SK-N-SH treated with all-trans-retinoic acid at 6 μM for 48 hours (cell line): Measurements from ENCODE around the gene ASAP2.
A peak's percentile ranks its signal among the peaks of the same experiment; 100 is the strongest.

ENCODE experiments used
- ATAC-seq: fragments of 200-7000 bp; cut with Tn5 transposase; 3 replicates; pipeline ENCODE4 v1.9.1; 2020; ENCODE audit warnings: mild to moderate bottlenecking, moderate library complexity
- ARNTL ChIP-seq: fragments of 450-650 bp; formaldehyde crosslinking; IDR thresholded peaks from 2 replicates; pipeline ENCODE4 v1.5.0; 2020; ENCODE audit warnings: low read depth, mild to moderate bottlenecking, moderate library complexity, borderline replicate concordance
- BACH2 ChIP-seq: fragments of 250-450 bp; sonication (Bioruptor Pico); IDR thresholded peaks from 2 replicates; pipeline ENCODE4 v1.9.0; 2021; ENCODE audit warnings: mild to moderate bottlenecking, borderline replicate concordance
- CSDC2 ChIP-seq: fragments of 250-450 bp; sonication (Bioruptor Pico); IDR thresholded peaks from 2 replicates; pipeline ENCODE4 v1.5.0; 2020; ENCODE audit warnings: mild to moderate bottlenecking, moderate library complexity
- ESRRG ChIP-seq: fragments of 250-450 bp; sonication (Bioruptor Pico); IDR thresholded peaks from 2 replicates; pipeline ENCODE4 v1.6.1; 2021; ENCODE audit warnings: mild to moderate bottlenecking
- GLIS3 ChIP-seq: fragments of 250-450 bp; sonication (Bioruptor Pico); IDR thresholded peaks from 2 replicates; pipeline ENCODE4 v1.5.0; 2020; ENCODE audit warnings: mild to moderate bottlenecking, moderate library complexity
- OSR1 ChIP-seq: fragments of 250-450 bp; sonication (Bioruptor Pico); IDR thresholded peaks from 2 replicates; pipeline ENCODE4 v1.8.0; 2022; ENCODE audit warnings: moderate library complexity, mild to moderate bottlenecking, inconsistent platforms
- PPARA ChIP-seq: fragments of 250-450 bp; sonication (Bioruptor Pico); IDR thresholded peaks from 2 replicates; pipeline ENCODE4 v1.5.0; 2020; ENCODE audit warnings: mild to moderate bottlenecking, borderline replicate concordance
- TCF4 ChIP-seq: fragments of 250-450 bp; sonication (Bioruptor Pico); IDR thresholded peaks from 2 replicates; pipeline ENCODE4 v1.8.0; 2021; ENCODE audit warnings: mild to moderate bottlenecking, moderate library complexity, borderline replicate concordance
- TOX ChIP-seq: fragments of 250-450 bp; sonication (Bioruptor Pico); IDR thresholded peaks from 2 replicates; pipeline ENCODE4 v1.8.0; 2021; ENCODE audit warnings: mild to moderate bottlenecking, moderate library complexity, borderline replicate concordance
- ZC3H10 ChIP-seq: fragments of 250-450 bp; sonication (Bioruptor Pico); IDR thresholded peaks from 2 replicates; pipeline ENCODE4 v1.5.1; 2021; ENCODE audit warnings: mild to moderate bottlenecking, moderate library complexity
- ZFP30 ChIP-seq: fragments of 450-650 bp; formaldehyde crosslinking; IDR thresholded peaks from 2 replicates; pipeline ENCODE4 v1.5.0; 2022; ENCODE audit warnings: mild to moderate bottlenecking, moderate library complexity
- ZNF565 ChIP-seq: fragments of 450-650 bp; formaldehyde crosslinking; conservative IDR thresholded peaks from 2 replicates; pipeline ENCODE4 v1.5.0; 2020; ENCODE audit warnings: low read depth, mild to moderate bottlenecking, moderate library complexity
- ZNF8 ChIP-seq: fragments of 450-650 bp; formaldehyde crosslinking; IDR thresholded peaks from 2 replicates; pipeline ENCODE4 v1.5.0; 2020; ENCODE audit warnings: mild to moderate bottlenecking, moderate library complexity
- TF ChIP-seq, protein P1 (sequence below): fragments of 250-450 bp; sonication (Bioruptor Pico); IDR thresholded peaks from 2 replicates; pipeline ENCODE4 v1.5.0; 2020; ENCODE audit warnings: mild to moderate bottlenecking, moderate library complexity
- TF ChIP-seq, protein P2 (sequence below): fragments of 250-450 bp; sonication (Bioruptor Pico); IDR thresholded peaks from 2 replicates; pipeline ENCODE4 v1.5.1; 2021; ENCODE audit warnings: mild to moderate bottlenecking, moderate library complexity
- TF ChIP-seq, protein P3 (sequence below): fragments of 250-450 bp; sonication (Bioruptor Pico); IDR thresholded peaks from 2 replicates; pipeline ENCODE4 v1.8.0; 2020; ENCODE audit warnings: mild to moderate bottlenecking, moderate library complexity, borderline replicate concordance

Gene ASAP2

DNA sequence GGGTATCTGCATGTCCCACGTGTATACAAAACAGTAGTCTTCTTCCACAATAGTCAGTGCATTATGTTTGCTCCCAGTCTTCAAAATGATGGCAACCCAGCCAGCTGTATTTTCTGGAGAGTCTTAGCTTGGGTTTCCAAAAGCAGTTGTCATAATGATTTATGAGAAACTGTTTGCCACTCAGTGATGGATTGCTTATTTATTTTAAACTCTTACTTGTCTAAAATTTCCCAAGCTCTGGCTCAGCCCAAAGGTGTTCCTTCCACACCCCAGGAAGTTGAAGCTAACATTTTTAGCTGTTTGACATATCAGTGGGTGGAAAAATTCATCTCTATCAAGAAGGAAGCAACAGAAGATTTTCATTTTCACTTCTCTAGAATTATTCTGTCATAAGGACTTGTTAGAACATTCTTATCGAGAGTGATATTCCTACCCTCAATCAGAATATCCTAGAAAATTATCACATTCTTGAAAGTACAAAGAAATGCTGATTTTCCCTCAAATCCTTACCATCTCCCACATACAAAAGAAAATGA, 78.8 kb downstream of the ASAP2 start (continued):
- TF ChIP-seq, protein P1, sequence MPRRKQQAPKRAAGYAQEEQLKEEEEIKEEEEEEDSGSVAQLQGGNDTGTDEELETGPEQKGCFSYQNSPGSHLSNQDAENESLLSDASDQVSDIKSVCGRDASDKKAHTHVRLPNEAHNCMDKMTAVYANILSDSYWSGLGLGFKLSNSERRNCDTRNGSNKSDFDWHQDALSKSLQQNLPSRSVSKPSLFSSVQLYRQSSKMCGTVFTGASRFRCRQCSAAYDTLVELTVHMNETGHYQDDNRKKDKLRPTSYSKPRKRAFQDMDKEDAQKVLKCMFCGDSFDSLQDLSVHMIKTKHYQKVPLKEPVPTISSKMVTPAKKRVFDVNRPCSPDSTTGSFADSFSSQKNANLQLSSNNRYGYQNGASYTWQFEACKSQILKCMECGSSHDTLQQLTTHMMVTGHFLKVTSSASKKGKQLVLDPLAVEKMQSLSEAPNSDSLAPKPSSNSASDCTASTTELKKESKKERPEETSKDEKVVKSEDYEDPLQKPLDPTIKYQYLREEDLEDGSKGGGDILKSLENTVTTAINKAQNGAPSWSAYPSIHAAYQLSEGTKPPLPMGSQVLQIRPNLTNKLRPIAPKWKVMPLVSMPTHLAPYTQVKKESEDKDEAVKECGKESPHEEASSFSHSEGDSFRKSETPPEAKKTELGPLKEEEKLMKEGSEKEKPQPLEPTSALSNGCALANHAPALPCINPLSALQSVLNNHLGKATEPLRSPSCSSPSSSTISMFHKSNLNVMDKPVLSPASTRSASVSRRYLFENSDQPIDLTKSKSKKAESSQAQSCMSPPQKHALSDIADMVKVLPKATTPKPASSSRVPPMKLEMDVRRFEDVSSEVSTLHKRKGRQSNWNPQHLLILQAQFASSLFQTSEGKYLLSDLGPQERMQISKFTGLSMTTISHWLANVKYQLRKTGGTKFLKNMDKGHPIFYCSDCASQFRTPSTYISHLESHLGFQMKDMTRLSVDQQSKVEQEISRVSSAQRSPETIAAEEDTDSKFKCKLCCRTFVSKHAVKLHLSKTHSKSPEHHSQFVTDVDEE (CRISPR knock-in tag): no peak
- TF ChIP-seq, protein P2, sequence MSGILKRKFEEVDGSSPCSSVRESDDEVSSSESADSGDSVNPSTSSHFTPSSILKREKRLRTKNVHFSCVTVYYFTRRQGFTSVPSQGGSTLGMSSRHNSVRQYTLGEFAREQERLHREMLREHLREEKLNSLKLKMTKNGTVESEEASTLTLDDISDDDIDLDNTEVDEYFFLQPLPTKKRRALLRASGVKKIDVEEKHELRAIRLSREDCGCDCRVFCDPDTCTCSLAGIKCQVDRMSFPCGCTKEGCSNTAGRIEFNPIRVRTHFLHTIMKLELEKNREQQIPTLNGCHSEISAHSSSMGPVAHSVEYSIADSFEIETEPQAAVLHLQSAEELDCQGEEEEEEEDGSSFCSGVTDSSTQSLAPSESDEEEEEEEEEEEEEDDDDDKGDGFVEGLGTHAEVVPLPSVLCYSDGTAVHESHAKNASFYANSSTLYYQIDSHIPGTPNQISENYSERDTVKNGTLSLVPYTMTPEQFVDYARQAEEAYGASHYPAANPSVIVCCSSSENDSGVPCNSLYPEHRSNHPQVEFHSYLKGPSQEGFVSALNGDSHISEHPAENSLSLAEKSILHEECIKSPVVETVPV (CRISPR knock-in tag): no peak
- TF ChIP-seq OSR1 (CRISPR knock-in tag) (no peak), BACH2 (CRISPR knock-in tag) (no peak), PPARA (no peak)

DNA sequence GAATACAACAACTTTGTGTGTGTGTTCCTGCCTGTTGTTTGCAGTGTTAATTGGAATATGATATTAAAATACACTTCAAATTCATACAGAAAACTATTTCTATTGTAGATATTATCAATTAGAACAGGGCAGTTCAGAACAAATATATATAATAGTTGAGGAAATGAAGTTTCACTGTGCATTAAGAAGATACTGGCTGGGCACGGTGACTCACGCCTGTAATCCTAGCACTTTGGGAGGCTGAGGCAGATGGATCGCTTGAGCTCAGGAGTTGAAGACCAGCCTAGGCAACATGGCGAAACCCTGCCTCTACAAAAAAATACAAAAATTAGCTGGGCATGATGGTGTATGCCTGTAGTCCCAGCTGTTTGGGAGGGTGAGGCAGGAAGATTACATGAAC, 79.3 kb downstream of the ASAP2 start:
- ATAC-seq: no peak
- TF ChIP-seq ESRRG (CRISPR knock-in tag) (no peak), ZC3H10 (CRISPR knock-in tag) (no peak), ZNF8 (CRISPR knock-in tag) (no peak)

DNA sequence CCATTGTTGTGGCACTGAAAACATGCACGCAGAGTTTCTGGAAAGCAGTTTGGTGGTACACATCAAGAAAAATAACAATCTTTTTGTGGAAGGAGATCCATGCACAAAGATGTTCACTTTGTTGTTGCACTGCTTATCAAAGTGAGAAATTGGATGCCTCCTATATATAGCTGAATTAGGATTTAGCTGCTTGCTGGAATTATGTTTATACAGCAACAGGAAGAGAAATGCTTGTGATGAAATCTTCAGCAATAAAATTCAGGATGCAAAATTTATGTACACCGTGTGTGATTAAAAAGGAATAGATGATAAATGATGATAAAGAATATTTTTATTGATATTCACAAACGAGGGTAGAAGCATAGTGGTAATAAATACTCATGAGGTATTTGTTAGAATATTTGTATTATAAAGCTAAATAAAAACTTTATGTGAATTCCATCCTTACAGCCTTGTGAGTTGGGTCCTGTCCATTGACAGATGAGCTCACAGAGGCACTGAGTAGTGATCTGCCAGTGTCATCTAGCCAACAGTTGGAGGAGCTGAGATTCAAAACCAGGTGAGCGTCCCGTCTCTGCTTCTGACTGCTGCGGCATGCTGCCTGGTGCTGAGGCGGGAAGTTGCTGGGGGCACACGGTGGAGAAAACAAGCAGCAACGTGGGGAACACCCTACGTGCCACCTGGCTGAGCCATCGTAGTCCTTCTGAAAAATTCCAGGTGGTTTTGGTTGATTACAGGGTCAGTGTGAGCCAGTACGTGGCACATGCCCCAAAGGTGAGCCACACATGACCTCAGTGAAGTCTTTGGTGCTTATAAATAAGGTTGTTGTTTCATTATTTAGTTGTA, 80.2 kb downstream of the ASAP2 start:
- ATAC-seq: peak; percentile 1; the same call in 1 of the 3 replicates
- TF ChIP-seq ZFP30 (CRISPR knock-in tag) (no peak), ZNF8 (CRISPR knock-in tag) (no peak), TOX (CRISPR knock-in tag) (no peak), ARNTL (CRISPR knock-in tag) (no peak), PPARA (no peak)
- TF ChIP-seq, protein P1 (CRISPR knock-in tag): no peak
- TF ChIP-seq, protein P3, sequence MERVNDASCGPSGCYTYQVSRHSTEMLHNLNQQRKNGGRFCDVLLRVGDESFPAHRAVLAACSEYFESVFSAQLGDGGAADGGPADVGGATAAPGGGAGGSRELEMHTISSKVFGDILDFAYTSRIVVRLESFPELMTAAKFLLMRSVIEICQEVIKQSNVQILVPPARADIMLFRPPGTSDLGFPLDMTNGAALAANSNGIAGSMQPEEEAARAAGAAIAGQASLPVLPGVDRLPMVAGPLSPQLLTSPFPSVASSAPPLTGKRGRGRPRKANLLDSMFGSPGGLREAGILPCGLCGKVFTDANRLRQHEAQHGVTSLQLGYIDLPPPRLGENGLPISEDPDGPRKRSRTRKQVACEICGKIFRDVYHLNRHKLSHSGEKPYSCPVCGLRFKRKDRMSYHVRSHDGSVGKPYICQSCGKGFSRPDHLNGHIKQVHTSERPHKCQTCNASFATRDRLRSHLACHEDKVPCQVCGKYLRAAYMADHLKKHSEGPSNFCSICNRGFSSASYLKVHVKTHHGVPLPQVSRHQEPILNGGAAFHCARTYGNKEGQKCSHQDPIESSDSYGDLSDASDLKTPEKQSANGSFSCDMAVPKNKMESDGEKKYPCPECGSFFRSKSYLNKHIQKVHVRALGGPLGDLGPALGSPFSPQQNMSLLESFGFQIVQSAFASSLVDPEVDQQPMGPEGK (CRISPR knock-in tag): no peak

DNA sequence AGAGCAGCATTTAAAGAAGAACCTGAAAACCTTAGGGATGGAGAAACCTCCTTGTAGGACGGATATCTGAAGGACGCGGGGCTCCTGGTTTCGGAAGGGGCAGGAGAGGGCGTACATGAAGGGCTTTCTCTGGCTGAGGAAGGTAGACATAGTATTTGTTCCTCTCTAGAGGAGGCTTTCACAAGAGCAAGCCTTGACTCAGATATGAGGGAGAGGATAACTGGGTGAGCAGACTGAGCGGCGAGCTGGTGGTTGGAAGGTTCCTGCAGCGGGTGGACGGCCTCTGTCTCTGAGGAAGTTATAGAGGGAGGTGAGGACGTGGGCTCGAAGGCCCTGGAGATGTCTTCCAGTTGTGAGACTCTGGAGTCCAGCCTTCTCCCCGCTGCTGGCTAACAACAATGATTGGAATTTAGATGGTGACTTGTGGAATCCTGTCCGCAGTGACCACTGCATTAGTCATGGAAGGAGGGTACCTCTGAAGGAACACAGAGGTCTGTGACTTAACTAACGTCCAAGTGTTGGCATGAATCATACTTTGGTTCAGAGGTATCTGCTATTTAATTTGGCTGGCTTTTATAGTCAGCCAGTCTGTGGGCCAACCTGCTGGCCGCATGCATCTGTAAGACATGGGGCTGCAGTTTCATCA, 80.9 kb downstream of the ASAP2 start:
- ATAC-seq: peak; percentile 90
- TF ChIP-seq, protein P1 (CRISPR knock-in tag): no peak
- TF ChIP-seq ESRRG (CRISPR knock-in tag): no peak
- no peak for TF ChIP-seq OSR1 (CRISPR knock-in tag)
- no peak for TF ChIP-seq PPARA
- TF ChIP-seq, protein P2 (CRISPR knock-in tag): no peak
- TF ChIP-seq TCF4: no peak
- TF ChIP-seq, protein P3 (CRISPR knock-in tag): no peak
- TF ChIP-seq ZNF565: no peak
- no peak for TF ChIP-seq ARNTL (CRISPR knock-in tag)
- TF ChIP-seq GLIS3 (CRISPR knock-in tag): no peak
- peak; percentile 96 for TF ChIP-seq CSDC2 (CRISPR knock-in tag)
